Lower lobe of right lung (tissue), 2 donors: ENCODE data around the gene RPS2. TPM values are rescaled to one million over a fixed set of nuclear protein-coding genes. Genes with fewer than 3 reads are reported as not detected.
A peak's percentile ranks its signal among the peaks of the same experiment; 100 is the strongest.

ENCODE experiments used
- ATAC-seq, 2 donors: fragments of 200-7000 bp; cut with Tn5 transposase; one replicate each; pipeline ENCODE4 v1.9.1; 2020 to 2022; ENCODE audit warnings: mild to moderate bottlenecking in 2 of 2, moderate library complexity in 2 of 2
- DNase-seq: peaks from one replicate; pipeline ENCODE4 v3.0.0-alpha.2; 2020
- H3K27ac ChIP-seq: fragments of 200-600 bp; one replicate; pipeline ENCODE4 v1.8.0; 2022
- H3K27me3 ChIP-seq: fragments of 200-600 bp; one replicate; pipeline ENCODE4 v1.8.0; 2022; ENCODE audit warnings: low read depth
- H3K36me3 ChIP-seq: fragments of 200-600 bp; one replicate; pipeline ENCODE4 v1.8.0; 2022; ENCODE audit warnings: mild to moderate bottlenecking
- H3K4me1 ChIP-seq: fragments of 200-600 bp; one replicate; pipeline ENCODE4 v1.8.0; 2022
- H3K4me3 ChIP-seq: fragments of 200-600 bp; one replicate; pipeline ENCODE4 v1.8.0; 2022; ENCODE audit warnings: mild to moderate bottlenecking
- H3K9me3 ChIP-seq: fragments of 200-600 bp; one replicate; pipeline ENCODE4 v1.8.0; 2022
- intact Hi-C: fragments of 100-400 bp; cut with DNase I; formaldehyde crosslinking; loops from one replicate; pipeline ENCODE4 v1.11.0; 2022
- total RNA-seq: library from RNA; stranded (reverse); fragmentation: NEBNext Ultra II Directional; extraction: Animal tissue kit (Norgen Biotek cat#: 25700); gene quantifications from one replicate; pipeline ENCODE4 v1.2.1, GENCODE V29; 2021
- TF ChIP-seq, protein P1 (sequence below): fragments of 200-600 bp; IDR thresholded peaks from one replicate; pipeline ENCODE4 v1.8.0; 2022; ENCODE audit warnings: antibody characterized with exemption, mild to moderate bottlenecking
- donor health status: DM: no; HTN: yes; CAD: no; lungs with severe emphysema.

The RPS2 gene
- total RNA-seq, 1 donor from 2014 or later, result 1,721 TPM

DNA sequence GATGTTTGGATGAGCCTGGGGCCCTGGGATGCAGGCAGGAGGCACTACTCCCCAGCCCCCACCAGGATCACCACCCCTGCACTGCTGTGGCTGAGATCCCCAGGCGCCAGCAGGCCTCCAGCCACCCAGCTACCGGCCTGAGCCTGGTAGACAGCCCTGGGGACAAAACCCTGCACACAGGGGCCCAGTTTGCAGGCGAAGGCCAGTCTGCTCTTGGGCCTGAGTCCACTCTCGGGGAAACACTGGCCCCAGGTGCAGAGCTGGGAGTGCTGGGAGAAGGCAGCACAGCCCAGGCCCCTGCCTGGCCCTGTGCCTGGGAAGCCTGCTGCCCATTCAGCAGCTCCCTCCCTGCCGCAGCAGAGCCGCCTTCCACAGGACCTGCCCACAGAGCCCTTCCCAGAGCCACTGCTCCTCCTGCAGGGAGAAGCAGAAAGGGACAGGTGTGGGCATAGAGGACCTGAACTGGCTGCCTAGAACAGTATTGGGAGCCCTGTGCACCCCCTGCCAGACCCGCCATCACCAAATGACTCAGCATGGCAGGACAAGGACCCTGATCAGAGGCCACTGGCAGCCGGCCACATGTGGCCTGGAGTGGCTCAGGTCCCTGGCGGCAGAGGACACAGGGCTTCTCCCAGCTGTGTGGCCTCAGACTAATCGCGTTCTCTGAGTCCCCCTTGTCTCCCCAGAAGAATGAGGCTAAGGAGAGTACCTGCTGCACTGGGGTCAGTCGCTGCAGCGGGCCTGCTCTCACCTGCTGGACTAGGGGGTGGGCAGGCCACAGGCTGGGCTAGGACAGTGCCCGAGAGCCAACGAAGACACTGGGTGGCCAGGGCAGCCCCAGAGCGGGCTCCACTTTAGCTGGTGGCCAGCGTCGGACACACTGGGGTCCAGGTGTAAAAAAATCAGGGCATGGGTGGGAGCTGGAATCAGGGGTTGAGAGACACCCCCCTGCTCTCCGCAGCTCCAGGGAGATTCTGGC lies 32.3 kb downstream of the RPS2 start:
- intact Hi-C loops, result no loop called here
- ATAC-seq, result no peak

DNA sequence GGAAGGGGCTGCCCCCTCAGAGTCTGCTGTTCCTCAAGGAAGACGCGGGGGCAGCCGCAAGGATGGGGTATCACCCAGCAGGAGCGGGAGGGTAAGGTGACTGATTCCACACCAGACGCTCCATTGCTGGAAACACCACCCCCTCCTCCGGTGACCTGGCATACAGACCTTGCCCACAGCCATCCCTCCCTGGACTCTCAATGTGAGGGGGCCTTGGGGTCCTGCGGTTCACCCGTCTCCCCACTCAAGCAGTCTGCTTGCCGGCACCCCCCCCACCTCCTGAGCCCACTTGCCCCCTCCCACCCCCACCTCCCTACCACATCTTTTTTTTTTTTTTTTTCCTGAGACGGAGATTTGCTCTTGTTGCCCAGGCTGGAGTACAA lies 34.3 kb downstream of the RPS2 start:
- H3K4me1 ChIP-seq, result peaks cover 6% of the 10 kb centered on the region
- H3K9me3 ChIP-seq, result no peaks in the 10 kb centered on the region
- peaks cover 12% of the 10 kb centered on the region for H3K27me3 ChIP-seq
- intact Hi-C loops, result no loop called here
- H3K36me3 ChIP-seq, result no peaks in the 10 kb centered on the region
- H3K4me3 ChIP-seq, result no peak overlapping the region
- no peak overlapping the region for H3K27ac ChIP-seq
- TF ChIP-seq, protein P1, sequence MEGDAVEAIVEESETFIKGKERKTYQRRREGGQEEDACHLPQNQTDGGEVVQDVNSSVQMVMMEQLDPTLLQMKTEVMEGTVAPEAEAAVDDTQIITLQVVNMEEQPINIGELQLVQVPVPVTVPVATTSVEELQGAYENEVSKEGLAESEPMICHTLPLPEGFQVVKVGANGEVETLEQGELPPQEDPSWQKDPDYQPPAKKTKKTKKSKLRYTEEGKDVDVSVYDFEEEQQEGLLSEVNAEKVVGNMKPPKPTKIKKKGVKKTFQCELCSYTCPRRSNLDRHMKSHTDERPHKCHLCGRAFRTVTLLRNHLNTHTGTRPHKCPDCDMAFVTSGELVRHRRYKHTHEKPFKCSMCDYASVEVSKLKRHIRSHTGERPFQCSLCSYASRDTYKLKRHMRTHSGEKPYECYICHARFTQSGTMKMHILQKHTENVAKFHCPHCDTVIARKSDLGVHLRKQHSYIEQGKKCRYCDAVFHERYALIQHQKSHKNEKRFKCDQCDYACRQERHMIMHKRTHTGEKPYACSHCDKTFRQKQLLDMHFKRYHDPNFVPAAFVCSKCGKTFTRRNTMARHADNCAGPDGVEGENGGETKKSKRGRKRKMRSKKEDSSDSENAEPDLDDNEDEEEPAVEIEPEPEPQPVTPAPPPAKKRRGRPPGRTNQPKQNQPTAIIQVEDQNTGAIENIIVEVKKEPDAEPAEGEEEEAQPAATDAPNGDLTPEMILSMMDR, result no peak
- ATAC-seq, result no peak
- no peak for DNase-seq

More for the DNA sequence above, 32.3 kb downstream of the RPS2 start:
- peaks cover 6% of the 10 kb centered on the region for H3K36me3 ChIP-seq
- TF ChIP-seq, protein P1, result no peak
- H3K4me3 ChIP-seq, result no peak overlapping the region
- DNase-seq, result no peak
- peaks cover 8% of the 10 kb centered on the region for H3K27me3 ChIP-seq
- H3K27ac ChIP-seq, result no peak overlapping the region
- H3K9me3 ChIP-seq, result no peaks in the 10 kb centered on the region
- H3K4me1 ChIP-seq, result peaks cover 6% of the 10 kb centered on the region

DNA sequence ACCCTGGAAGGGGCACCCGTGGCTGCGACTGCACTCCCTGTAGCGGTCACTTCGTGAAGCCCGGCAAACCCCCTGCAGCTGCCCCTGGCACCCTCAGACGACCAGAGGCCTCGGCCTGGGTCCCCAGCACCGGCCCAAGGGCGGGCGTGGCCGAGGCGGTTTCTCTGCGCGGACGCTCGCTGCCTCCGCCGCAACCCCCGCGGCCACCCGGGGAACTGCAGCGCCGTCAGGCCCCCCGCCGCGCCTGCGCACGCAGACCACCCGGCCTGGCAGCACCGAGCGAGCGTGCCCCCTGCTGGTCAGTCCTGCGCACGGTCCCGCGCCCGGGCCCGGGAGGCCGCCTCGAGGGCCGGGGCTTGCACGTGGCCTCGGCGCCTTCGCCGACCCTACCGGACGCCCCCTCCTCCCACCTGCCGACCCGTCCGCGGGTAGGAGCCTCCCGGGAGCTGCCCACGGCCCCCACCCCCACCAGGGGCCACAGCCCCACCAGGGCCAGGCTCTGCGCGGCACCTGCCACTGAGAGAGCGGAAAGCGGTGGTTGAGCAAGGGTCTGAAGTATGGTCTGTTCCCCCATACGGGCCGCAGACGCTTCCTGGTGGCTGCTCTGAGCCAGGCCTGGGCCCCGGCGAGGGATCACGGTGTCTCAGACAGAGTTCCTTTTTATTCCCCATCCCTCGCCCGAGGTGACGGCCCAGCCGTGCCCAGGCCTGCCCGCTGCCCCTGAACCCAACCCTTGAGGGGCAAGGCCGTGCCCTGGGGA lies 34.9 kb downstream of the RPS2 start:
- Histone ChIP-seq H3K27ac (peak overlapping the region; percentile 80), H3K9me3 (no peaks in the 10 kb centered on the region), H3K4me1 (peaks cover 6% of the 10 kb centered on the region), H3K36me3 (no peaks in the 10 kb centered on the region), H3K4me3 (peak overlapping the region; percentile 64), H3K27me3 (peaks cover 13% of the 10 kb centered on the region)
- TF ChIP-seq, protein P1, result peak; percentile 100
- intact Hi-C loops, result no loop called here
- DNase-seq (peak; percentile 94), ATAC-seq (peak; percentile 97 to 99)

DNA sequence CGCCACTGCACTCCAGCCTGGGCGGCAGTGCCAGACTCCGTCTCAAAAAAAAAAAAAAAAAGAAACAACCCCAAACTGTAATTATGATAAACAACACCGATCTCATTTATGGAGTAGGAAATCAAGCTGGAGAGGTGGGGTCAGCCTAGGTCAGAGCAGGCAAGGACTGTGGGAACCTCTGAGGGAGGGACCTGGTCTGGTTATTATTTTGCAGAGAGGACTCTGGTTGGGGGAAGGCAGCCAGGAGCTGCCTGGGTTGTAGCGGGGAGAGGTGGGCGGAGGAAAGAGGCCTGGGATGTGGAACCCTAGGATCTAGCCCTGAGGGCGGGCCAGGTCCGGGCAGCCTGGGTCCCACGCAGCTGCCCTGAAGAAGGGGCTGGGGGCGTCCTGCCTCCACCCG lies 35.5 kb downstream of the RPS2 start:
- ATAC-seq, result peak; percentile 56 to 65
- no peak for DNase-seq
- peak overlapping the region; percentile 80 for H3K27ac ChIP-seq
- intact Hi-C loops, result no loop called here
- no peaks in the 10 kb centered on the region for H3K9me3 ChIP-seq
- peaks cover 6% of the 10 kb centered on the region for H3K4me1 ChIP-seq
- TF ChIP-seq, protein P1, result no peak
- no peaks in the 10 kb centered on the region for H3K36me3 ChIP-seq
- peaks cover 13% of the 10 kb centered on the region for H3K27me3 ChIP-seq
- peak overlapping the region; percentile 64 for H3K4me3 ChIP-seq

DNA sequence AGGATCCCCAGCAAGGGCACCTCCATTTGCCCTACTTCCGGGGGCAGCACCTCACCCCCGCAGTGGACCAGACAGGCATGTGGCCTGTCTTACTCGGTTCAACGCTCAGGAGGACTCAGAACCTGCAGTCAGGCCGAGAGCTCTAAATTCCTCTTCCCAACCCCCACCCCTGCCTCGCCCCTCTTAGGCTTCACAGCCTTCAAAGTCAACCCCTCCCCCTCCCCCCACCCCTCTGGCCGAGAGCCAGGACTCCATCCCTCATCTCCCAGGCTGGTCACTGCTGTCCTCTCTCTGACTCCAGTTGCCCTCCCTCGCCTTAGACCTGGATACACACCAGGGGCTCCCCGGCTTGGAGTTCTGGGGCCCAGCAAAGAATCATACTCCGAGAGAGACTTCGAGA lies 38.4 kb downstream of the RPS2 start:
- ATAC-seq (no peak), DNase-seq (no peak)
- Histone ChIP-seq H3K27ac (no peak overlapping the region), H3K27me3 (peaks cover 29% of the 10 kb centered on the region), H3K36me3 (no peaks in the 10 kb centered on the region), H3K4me1 (peaks cover 12% of the 10 kb centered on the region), H3K9me3 (no peaks in the 10 kb centered on the region), H3K4me3 (no peak overlapping the region)
- intact Hi-C loops, result no loop called here
- TF ChIP-seq, protein P1, result no peak
